GM19452 (cell line): ENCODE data around the gene SLC4A3.
"Not testable (repeated sequence)": the region's sequence is repeated elsewhere in the genome, so short reads cannot be mapped to it uniquely, and the experiment has no call there.

Experiments used
- ATAC-seq: cut with Tn5 transposase; IDR thresholded peaks from one replicate; pipeline ENCODE4 v1.9.1; 2021; ENCODE audit not compliant: unreplicated experiment

Gene SLC4A3

DNA sequence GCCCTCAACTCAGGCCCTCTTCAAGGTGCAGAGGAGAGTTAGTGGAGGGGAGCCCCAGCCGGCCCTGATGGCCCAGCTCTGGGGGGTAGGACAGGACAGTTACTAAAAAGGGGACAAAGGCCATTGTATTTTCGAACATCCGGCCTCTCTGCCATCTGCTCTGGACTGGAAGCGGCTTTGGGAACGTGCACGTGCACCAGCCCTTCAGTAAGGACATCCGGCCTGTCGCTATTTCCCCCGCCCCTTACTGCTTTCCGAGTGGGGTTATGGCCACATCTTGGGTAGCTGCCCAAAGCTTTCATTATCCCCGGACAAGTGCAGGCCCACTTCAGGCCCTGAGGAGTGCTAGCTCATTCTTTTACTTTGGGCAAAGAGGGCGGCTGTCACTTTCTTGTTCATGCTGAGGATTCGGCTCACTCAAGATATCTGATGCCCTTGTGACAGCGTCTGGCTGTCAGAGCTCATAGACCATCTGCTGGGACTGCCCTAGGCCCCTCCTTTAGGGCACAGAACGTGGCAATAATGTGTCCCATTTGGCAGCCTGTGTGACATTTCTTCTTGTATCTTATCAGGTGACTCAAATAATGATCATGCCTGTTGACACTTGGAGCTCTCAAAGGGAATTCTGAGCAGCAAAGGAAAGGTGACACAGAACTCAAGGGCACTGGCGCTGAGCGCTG is 17.5 kb downstream of the SLC4A3 start:
- ATAC-seq, result no peak

DNA sequence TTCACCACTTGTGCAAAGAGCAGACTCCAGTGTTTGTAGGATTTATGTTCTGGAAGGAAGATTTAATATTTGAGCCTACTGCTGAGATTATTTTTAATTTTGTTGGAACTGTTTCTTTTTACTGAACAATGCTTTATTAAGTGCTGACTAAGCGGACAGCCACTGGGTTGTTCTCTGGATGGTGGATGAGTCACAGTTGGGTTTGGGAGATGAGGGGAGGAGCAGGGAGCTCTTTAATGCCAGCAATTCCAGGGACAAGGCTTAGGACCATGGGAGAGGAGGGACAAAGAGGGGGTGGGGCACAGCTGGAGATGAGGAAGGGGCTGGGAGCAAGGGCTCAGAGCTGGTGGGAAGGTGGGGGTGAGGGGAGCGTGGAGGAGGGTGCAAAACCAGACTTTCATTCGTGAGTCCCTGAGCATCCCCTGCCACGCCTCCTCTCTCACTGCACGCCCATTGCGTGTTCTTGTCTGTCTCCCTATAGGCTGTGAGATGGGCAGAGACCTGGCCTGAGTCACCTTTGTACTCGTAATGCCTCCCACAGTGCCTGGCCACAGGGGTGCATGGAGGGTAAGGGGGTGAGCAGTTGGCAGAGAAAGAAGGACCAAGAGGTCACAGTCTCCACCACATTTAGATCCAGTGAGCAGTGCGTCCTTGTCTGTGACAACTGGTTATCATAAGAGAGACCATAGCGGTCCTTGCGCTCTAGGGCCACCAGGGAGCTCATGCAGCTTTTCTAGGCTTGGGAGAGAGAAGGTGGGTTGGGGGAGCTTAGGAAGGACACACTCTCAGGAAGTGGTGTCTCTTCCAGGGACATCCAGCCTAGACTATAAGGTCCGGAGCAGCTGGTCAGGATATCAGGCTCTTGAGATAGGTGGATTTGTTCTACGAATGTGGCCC is 18.4 kb downstream of the SLC4A3 start:
- no peak for ATAC-seq

DNA sequence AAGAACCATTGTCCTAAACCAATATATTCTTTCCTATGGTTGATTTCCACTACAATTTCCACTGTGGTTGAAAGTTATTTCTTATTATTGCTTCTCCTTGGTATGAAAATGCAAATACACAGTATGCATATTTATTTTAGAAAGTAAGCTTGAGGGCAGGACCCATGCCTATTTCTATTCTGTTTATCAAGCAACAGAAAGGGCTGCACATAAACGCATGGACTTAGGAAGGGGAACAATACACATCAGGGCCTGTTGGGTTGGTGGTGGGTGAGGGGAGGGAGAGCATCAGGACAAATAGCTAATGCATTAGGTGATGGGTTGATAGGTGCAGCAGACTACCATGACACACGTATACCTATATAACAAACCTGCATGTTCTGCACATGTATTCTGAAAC is 20.7 kb downstream of the SLC4A3 start:
- no peak for ATAC-seq

DNA sequence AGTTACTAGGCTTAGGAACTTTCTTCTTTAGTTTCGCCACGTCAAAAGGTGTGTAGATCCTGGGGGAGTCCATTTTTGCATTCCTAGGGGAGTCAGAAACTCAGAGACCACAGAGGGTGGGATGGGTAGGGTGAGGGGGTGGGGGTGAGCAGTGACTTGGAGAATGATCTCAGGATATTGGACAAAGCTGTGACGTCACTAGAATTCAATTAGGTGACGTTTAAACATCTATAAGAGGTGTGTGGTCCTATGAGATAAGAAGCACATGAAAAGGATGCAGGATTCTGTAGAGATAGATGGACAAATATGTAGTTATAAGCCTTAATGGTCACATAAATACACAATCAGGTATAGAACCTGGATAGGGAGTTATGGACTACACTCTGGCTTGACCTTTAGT is 21.5 kb downstream of the SLC4A3 start:
- ATAC-seq, result no peak

DNA sequence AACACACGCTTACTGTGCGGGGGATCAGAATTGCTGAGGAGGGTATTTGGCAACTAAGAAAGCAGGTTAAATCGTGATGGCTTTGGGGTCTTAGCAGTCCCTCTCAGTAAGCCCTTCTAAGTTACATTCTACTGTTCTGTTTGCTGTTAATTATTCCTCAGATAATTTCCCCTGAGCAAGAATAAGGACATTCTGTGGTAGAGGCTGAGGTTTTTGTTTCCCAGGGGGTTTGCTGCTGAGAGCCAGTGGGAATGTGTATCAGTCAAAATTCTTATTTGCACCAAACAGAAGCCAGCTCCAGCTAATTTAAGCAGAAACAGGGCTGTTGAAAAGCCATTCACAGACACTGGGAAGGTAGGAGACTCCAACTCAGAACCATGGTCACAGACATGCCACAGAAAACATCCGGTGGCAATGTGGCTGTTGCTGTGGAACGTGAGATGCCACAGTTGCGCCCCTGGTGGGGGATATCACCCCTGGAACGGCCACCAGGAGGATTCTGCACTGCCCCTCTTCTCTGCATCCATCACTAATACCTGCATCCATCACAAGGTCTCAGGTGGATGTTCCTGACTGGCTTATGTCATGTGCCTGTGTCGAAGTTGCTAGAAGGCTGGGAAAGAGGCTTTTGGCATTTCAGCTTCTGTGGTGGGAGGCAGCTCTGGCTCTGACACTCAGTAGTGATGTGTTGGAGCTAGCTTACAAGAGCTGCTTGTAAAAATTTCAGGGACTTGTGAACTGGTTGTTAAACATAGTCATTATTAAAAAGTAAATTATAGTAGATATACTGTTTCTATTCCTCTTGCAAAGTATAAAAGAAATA is 23.2 kb downstream of the SLC4A3 start:
- no peak for ATAC-seq

DNA sequence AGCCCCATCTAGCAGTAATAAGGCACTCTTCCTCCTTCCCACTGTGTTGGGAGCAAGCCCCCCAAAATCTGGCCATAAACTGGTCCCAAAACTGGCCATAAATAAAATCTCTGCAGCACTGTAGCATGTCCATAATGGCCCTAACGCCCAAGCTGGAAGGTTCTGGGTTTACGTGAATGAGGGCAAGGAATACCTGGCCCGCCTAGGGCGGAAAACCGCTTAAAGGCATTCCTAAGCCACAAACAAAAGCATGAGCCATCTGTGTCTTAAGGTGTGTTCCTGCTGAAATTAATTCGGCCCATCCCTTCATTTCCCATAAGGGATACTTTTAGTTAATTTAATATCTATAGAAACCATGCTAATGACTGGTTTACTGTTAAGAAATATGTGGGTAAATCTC is 24.2 kb downstream of the SLC4A3 start:
- not testable (repeated sequence) for ATAC-seq

DNA sequence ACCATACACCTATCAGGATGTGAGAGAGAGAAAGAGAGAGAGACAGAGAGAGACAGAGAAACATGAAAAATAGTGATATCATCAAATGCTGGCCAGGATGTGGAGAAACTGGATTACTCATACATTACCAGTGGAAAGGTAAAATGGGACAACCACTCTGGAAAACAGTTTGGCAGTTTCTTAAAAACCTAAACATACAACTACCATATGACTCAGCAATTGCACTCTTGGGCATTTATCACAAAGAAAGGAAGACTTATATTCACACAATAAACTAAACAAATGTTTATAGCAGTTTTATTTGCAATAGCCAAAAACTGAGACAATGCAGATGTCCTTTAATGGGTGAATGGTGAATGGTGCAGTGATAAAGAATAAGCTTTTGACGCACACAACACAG is 29.1 kb downstream of the SLC4A3 start:
- ATAC-seq, result no peak

DNA sequence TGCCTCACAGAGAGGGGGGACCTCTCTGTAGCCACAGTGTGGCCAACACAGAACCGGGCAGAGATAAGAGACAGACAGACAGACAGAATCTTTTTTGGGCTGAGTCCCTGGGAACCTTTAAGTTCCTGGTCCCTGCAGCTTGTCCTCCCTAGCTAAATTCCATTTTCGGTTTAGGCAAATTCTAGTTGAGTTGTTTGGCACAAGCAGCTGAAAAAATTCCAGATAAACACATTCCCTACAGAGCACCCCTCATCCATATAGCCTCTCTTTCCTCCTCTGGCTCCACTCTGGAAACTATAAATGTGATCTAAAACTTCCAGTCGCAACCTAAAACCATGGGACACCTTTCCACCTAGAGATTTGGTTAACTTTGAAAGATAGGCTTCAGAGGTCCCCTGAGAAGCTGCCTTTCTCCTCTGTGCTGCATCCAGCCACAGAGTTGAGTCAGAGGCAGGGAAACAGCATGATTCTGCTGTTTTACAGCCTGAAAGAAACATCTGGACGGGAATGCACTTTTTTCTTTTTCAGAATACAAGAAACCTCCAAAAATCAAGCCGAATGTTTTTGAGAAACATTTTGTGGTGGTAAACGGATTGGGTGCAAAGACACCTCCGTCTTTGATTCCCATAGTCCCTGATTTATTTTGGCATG is 30.9 kb downstream of the SLC4A3 start:
- ATAC-seq, result no peak

DNA sequence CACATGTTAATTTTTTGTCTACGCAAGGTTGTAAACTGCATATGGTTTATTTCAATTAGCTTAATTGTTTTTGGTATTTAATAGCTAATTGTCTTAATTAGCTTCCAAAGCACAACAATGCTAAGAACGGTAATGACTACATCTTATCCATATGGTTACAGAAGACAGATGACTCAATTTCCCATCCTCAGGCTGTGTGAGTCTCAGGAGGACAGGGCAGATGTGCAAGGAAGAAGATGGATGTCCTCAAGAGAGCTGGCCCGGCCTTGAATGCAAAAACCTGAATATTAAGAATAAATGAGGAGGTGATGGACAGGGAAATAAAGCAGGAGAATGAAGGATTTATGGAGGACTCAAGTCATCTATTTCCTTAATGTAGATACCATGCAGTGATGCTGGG is 31.4 kb downstream of the SLC4A3 start:
- ATAC-seq, result no peak

DNA sequence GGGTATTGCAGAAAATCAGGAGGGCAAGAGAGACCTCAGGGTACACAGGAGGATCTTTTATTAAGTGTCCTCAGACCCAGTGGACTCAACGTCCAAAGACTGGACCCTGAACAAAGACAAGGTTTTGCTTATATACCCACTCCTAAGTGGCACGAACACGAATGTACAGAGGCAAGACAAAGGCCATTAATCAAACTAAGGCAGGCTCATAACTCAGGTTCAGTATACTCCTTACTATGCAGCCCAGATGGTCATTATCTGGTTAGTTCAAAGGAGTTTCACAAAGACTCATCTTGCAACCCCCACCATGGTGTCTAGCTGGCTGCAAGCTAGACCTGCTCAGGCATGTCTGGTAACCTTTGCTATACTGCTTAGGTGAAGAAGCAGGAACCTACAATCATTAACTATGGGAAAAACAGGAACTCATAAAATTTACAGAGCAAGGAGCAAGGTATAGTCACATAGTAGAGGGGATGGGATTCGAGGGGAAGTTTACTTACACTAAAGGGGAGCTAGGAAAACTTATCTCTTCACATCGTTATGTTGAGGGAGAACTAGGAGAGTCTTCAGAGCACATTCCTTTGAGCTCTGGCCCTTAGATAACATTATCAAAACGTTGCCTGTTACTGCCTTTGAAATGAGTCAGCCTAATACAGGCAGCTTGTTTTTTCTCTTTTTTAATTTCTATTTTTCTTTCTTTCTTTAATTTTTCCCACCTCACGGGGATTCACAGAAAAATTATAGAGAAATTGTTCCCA is 33.9 kb downstream of the SLC4A3 start:
- peak; percentile 96 for ATAC-seq

DNA sequence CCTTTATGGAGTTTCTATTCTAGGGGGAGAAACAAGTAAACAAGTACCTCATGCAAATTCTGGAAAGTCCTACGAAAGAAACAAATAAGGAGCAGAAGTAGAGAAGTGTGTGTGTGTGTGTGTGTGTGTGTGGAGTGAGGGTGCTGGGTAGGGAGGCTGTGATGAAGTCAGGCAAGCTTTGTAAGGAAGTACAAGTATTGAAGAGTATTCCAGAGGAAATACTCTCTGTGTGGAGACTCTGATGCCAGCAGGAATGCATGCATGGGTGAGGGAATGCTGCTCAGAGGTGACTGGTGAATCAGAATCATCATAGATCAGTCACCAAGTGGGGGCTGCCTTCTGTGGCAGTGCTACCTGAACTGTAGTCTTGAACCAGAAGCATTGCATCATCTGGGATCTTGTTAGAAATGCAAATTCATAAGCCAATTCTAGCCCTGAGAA is 34.5 kb downstream of the SLC4A3 start:
- ATAC-seq, result no peak

DNA sequence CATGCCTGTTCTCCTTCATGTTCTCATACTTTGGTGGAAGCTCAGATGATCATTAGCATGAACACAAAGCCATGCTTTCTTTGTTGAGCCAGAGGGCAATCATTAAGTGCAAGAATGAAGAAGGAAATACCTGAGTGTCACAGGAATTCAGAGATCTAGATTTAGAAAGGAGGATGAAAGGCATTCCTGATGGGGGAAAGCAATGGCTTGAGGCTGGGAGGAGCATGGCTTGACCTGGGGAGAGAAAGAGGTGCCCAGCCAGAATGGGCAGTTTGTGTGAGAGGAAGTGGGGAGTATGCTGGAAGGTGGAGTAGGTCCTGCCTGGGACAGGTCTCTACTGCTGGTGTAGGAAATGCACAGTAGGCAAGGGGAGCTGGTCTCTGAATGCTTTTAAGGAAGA is 35.1 kb downstream of the SLC4A3 start:
- no peak for ATAC-seq

DNA sequence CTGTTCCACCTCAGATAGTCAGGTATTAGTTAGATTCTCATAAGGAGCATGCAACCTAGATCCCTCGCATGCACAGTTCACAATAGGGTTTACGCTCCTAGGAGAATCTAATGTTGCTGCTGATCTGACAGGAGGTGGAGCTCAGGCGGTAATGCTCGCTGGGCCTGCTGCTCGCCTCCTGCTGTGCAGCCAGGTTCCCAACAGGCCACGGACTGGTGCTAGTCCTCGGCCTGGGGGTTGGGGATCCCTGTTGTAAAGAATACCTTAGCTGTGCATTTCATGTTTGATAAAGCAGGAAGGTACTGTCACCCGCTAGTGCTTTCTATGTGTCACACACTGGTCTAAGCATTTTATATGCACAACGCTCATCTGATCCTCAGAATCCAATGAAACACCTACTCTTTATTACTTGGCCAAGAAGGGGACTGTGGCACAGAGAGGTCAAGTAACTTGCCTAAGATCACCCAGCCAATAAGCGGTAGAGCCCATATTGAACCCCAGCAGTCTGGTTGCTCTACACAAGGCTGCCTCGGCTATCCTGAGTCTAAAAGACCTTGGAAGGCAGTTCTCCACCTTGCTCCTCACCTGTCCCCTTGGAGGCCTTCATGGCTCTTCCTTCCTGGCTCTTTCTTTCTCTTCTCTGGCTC is 35.8 kb downstream of the SLC4A3 start:
- no peak for ATAC-seq

DNA sequence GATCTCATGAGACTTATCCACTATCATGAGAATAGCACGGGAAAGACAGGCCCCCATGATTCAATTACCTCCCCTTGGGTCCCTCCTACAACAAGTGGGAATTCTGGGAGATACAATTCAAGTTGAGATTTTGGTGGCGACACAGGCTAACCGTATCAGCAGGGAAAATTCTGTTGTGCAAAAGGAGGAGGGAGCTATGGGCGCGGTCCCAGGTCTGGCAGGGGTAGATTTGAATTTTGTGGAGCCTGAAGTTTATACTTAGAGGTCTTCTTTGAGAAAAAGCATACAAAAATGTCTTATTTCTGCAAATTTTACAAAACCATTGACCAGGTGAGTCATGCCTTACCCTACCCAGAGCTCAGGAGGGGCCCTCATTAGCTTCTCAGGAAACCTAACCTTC is 36.6 kb downstream of the SLC4A3 start:
- ATAC-seq, result no peak

DNA sequence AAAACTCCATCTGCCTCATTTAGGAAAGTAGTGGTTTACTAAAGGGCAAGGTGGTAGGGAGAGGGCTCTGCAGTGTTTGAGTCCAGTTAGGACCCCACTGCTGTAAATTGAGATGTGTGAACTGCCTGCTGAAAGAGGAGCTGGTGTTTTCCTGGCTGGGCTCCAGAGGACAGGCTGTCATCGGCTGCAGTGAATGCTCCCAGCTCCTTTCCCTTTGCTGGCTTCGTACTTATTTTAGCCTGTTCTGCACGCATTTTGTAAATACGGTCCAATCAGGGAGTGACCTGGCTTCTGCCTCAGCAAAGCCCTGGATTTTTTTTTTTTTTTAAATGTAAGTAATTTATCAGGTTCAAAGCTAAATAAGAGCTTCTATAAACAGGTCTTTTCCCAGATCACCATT is 37.5 kb downstream of the SLC4A3 start:
- no peak for ATAC-seq

DNA sequence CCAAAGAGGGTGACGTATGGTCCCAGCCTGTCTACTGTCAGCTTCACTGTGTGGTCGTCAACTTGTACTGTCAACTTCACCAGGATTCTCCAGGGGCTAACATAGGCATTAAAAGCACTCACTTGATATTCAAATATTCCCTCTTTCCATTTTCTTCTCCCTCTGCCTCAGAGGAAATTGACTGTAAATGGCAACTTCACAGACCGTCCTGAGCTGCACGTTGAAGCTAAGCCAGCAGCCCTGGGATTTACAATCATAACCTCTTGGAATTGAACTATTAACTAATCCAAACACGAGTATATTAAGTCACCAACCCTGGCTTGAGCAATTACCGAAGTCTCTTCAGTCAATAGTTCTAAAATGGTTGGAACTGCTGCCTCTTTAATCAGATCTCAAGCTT is 38.5 kb downstream of the SLC4A3 start:
- ATAC-seq, result no peak

DNA sequence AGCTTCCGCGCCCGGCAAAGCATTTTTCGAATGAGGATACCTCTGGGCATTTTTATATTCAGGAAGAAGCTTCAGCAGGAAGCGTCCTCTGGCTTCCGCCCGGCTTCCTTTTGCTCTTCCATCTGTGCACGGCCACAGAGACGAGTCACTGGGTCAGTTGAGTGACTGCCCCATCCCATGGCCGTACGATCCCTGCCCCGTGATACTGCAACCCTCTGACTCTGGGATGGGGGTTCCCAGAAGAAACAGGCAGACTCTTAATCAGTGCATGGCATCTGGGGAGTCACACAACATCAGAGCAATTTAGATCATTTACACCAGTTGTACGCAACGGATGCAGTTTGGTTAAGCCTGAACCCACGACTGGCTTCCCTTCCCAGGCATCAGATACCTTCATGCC is 40.9 kb downstream of the SLC4A3 start:
- no peak for ATAC-seq

DNA sequence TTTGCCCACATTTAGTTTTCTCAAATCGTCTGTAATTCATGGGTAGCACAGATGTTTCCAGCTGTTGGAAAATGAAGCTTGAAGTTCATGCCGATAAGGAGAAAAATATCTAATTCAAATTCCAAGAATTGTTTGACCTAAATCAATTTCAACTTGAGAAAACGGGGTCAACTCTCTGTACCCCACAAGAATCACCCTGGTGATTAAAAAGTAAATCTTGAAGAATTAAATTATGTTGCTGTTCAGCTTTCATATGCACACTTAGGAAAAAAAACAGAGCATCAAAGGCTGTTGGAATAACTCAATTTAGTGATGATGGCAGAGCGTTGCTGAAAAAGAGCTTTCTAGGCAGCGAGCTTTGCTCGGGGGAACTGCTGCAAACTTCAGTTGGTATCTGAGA is 43.0 kb downstream of the SLC4A3 start:
- no peak for ATAC-seq

DNA sequence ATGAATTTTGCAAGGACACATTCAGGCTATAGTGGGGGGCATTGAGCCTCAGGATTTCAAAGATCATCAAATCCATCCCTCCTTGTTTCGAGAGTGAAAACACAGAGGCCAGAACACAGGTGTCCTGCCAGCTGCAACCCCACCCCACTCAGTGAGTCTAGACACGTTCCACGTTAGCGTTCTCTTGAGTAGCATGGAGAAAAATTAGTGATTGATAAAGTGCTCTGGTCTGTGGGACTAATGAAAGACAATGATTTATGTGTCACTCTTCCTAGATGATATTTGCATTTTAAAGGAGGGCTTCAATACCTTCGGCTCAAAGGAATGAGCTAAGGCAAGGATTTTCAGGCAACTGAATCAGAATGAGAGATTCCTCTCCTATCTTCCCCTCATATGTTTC is 43.8 kb downstream of the SLC4A3 start:
- ATAC-seq, result no peak

DNA sequence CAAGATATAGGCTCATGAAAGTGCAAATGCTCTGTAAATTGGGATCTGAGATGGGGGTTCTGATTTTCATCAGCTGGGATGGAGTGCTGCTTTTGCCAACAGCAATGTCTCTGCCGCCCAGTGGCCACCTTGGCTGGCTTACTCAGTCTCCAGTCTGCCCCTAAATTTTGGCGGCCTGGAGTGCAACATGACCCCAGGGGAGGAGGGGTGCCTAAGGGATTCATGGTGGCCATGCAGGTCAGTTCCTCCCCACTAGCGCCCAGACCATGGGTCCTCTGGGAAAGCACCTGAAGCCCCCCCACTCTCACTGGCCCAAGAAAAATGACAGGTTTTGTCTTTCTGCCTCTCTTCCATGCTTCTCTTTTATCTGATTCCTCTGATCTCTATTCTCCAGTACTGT is 45.0 kb downstream of the SLC4A3 start:
- ATAC-seq, result no peak
